SK-N-MC (cell line): Measurements from ENCODE around the gene OR2F1.

Experiments used
- EZH2 ChIP-seq: fragments of 200-600 bp; sonication (generic); IDR thresholded peaks from one replicate; pipeline ENCODE4 v1.6.1; 2017; ENCODE audit warnings: antibody characterized with exemption
- POLR2AphosphoS5 ChIP-seq: IDR thresholded peaks from 2 replicates; pipeline ENCODE4 v1.6.1; 2012; ENCODE audit warnings: mild to moderate bottlenecking, low read depth, low read length, borderline replicate concordance

GRCh38 chr7:144006029-144006691 lies 51.5 kb downstream of the OR2F1 start:
- TF ChIP-seq POLR2AphosphoS5 (no peak), EZH2 (no peak)
